GM19452 (cell line): ENCODE results near the gene FBP1.

ENCODE experiments used
- ATAC-seq: cut with Tn5 transposase; IDR thresholded peaks from one replicate; pipeline ENCODE4 v1.9.1; 2021; ENCODE audit not compliant: unreplicated experiment

Gene FBP1

GRCh38 chr9:94639061-94639998, at the start of gene FBP1:
TSS of gene FBP1 (minus strand) at chr9:94639518. CDS start at chr9:94639310, 208 bp downstream.
- ATAC-seq: no peak

DNA sequence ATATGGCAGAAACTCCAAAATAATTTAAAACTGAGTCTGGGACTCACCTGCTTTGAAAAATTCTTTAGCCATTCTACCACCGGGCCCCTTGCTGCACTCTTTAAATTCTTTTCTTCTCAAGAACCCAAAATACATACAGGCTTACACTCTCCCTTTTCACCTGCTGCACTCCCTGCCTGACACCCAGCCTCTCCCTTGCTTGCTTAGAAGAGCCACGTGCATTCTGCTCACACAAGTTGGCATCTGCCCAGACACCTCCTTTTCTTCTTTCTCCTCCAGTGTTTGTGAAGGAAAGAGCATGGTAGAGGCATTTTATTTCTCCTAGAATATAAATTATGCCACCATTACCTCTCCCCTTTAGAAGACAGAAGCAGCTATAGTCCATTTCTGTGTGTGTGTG, 48.1 kb upstream of the FBP1 start:
- no peak for ATAC-seq

DNA sequence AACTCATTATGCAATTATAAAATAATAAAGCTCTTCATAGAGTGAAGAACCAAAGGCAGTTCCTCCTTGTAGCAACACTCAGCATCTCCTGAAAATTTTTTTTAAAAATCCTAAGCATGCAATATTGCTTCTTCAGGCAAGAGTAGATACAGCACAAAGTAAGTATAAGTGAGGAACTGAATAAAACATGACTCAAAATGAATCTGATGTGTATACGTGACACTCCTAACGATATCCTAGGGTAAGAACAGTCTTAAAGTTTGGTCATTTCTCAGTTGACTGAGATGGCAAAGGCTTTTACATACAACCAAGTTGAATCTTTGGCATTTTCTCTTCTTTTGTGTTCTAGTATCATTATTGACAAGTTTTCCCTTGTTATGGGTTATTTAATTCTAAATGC, 46.0 kb upstream of the FBP1 start:
- no peak for ATAC-seq

DNA sequence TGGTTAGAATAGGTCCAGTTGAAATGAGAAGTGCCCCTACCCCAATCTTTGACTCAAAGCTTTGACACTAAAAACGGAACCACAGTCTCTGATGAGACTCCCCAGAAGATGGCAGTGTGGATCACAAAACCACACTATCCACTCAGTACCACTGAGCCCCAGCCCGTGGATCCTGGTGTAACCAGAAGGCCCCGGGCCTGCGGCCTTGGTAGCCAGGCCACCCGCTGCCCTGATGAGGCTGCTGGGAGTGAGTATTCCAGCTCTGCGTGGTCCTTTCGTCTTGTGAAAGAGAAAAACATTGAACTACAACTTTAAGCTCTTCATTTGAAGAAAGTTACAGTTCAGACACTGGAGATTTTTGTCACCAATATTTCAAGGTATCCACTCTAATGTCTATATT, 42.2 kb upstream of the FBP1 start:
- ATAC-seq: no peak

- ATAC-seq: no peak
These were observed 41.3 kb upstream of the FBP1 start for GRCh38 chr9:94680621-94681020.

DNA sequence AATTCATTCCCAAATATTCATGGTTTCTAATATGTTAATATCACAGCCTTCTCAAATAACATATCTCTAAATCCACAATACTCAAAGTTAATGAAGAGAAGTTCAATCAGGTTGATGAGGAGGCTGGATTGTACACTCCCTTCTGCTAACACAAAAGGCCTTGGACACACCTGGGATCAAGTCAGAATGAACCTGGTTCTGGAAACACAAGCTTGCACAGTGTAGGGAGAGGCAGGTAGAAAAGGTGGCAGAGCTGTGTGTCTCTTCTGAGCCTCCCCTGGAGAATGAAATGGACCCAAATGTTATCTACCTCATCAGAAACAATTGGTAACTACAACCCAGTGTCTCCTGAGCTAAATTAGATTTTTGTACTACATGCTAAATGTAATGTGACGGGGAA, 40.7 kb upstream of the FBP1 start:
- no peak for ATAC-seq

GRCh38 chr9:94679587-94679986, 40.3 kb upstream of the FBP1 start:
- no peak for ATAC-seq

GRCh38 chr9:94677929-94678328, 38.6 kb upstream of the FBP1 start:
- ATAC-seq: no peak

GRCh38 chr9:94676446-94677131, 37.3 kb upstream of the FBP1 start:
- no peak for ATAC-seq

- ATAC-seq: no peak
These were observed 35.9 kb upstream of the FBP1 start for GRCh38 chr9:94675008-94675881.

DNA sequence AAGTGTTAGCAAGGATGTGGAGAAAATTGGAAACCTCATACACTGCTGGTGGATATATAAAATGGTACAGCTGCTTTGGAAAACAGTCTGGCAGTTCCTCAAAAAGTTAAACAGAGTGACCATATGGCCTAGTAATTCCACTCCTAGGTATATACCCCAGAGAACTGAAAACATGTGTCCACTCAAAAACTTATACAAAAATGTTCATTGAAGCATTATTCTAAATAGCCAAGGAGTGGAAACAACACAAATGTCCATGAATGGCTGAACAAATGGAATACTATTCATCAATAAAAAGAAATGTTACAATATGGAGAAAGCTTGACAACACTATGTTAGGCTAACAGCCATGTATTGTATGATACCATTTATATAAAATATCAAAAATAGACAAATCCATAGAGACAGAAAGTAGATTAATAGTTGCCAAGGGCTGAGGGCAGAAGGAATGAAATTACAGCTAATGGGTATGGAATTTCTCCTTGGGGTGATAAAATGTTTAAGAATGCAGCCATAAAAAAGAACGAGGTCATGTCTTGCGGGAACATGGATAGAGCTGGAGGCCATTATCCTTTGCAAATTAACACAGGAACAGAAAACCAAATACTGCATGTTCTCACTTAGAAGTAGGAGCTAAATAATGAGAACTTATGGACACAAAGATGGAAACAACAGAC, 33.6 kb upstream of the FBP1 start:
- no peak for ATAC-seq

GRCh38 chr9:94668928-94669729, 29.8 kb upstream of the FBP1 start:
- no peak for ATAC-seq

GRCh38 chr9:94668418-94668927, 29.2 kb upstream of the FBP1 start:
- no peak for ATAC-seq

DNA sequence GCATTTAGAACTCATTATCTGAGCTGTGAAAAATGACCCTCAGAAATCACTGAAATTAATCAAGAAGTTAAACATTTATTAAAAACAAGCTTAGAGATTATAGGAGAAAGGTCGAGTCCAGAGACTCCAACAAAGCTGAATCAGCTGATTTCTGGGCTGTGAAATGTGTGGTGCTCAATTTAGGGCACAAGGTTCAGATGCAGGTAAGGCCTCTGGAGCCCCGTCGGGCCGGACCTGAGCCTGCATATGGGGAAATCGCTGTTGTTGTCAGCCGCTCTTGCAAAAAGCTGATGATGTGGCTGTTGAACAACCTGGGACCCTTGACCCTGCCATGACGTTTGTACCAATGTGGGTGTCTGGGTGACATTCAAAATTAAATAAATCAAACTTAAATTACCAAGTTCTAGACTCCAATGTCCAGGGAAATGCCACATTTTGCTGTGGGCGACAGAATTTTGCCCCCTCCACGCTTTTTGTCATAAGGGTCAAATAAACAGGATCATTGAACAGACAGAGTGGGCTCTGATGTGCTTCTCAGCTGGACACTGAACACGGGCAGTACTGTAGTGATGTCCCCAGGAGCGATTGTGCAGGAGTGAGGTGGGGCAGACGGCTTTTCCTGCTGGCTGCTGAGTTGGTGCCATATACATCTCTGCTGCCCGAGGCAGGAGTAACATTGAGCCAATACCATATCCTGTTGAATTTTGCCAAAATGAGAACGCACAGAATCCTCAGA, 27.2 kb upstream of the FBP1 start:
- ATAC-seq: no peak

DNA sequence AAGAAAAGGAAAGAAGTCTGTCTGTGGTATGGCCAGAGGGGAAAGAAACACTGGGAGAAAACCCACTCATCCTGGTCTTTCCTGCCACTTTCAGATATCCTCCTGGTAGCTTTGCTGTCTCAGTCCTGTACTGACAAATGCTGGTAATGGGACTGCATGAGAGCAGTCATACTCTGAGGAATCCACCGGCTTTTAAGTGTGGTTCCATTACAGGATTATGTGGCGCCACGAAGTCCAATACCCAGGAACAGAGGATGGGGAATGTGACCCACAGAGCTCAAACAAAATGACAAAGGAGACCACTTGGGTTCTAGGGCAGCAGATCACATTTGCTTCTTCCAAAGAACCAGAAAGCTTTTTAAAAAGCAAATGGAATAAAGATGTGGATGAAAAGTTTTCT, 26.3 kb upstream of the FBP1 start:
- ATAC-seq: no peak

DNA sequence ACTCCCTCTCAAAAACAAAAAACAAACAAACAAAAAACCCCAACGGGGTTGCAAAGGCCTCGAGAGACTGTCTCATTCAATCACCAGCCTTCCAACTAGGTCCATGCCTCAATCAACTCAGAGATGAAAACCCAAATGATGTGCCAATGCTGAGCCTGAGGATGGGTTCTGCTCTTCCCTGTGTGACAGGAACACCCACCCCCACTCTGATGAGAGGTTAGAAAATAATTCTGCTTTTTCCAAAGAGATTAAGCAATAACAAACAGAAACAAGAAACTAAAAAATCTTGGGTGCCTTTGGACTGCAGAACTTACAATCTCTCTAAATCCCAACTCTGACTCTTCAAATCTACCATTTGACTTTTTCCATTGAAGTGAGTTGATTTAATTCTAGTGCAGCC, 25.5 kb upstream of the FBP1 start:
- ATAC-seq: no peak

- ATAC-seq: no peak
These were observed 24.3 kb upstream of the FBP1 start for GRCh38 chr9:94663640-94664039.

- no peak for ATAC-seq
These were observed 23.8 kb upstream of the FBP1 start for GRCh38 chr9:94663140-94663539.
